Fibroblast of mammary gland (primary cell): ENCODE data around the gene FAM13A.

Experiments
- DNase-seq: peaks from one replicate; pipeline ENCODE4 v3.0.0-alpha.2; 2010; ENCODE audit warnings: low read depth
- H3K4me3 ChIP-seq: 2 replicates; pipeline ENCODE4 v1.5.1; 2011; ENCODE audit warnings: low read depth, mild to moderate bottlenecking, low read length, moderate library complexity; ENCODE audit not compliant: control insufficient read depth
- TF ChIP-seq, protein P1 (sequence below): conservative IDR thresholded peaks from 2 replicates; pipeline ENCODE4 v1.5.1; 2011; ENCODE audit warnings: low read depth, low read length, inconsistent platforms; ENCODE audit not compliant: control insufficient read depth, insufficient read depth

The FAM13A gene

DNA sequence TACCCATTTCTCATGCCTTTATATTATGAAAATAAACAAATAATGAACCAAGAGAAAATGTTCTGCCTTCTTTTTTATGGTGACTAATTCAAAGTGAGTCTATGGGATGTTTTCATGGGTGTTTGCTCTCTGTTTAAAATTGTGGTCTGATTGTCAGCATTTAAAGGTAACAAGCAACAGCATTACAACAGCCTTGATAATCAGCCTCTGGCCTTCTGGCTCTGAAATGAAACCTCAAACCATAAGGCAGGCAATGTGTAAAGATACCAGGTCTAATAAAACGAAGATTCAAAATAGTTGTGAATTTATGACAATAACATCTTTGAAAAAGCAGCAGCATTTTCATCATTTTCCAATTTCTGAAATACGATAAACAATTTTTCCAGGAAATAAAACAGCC, 63.7 kb downstream of the FAM13A start:
- TF ChIP-seq, protein P1, sequence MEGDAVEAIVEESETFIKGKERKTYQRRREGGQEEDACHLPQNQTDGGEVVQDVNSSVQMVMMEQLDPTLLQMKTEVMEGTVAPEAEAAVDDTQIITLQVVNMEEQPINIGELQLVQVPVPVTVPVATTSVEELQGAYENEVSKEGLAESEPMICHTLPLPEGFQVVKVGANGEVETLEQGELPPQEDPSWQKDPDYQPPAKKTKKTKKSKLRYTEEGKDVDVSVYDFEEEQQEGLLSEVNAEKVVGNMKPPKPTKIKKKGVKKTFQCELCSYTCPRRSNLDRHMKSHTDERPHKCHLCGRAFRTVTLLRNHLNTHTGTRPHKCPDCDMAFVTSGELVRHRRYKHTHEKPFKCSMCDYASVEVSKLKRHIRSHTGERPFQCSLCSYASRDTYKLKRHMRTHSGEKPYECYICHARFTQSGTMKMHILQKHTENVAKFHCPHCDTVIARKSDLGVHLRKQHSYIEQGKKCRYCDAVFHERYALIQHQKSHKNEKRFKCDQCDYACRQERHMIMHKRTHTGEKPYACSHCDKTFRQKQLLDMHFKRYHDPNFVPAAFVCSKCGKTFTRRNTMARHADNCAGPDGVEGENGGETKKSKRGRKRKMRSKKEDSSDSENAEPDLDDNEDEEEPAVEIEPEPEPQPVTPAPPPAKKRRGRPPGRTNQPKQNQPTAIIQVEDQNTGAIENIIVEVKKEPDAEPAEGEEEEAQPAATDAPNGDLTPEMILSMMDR: no peak
- no peak overlapping the region for H3K4me3 ChIP-seq

DNA sequence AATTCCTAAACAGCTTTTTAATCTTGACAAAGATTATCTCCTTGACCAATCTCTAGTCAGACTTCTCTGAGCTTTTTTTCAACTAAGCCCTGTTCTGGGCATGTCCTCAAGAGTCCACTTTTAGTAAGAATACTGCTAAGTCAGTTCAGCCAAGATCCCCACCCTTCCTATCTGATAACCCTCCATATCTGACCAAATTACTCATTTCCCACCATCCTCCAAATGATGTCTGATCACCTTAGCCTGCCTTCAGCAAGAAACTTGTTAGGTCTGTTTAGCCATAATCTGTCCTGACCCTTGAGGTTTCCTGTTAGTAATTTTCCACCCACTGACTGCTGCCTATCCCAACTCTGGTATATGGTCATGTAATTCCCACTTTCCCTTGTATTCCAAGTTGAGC, 65.2 kb downstream of the FAM13A start:
- H3K4me3 ChIP-seq: no peak overlapping the region
- TF ChIP-seq, protein P1: no peak
- DNase-seq: peak; percentile 7

More for the DNA sequence above, 63.7 kb downstream of the FAM13A start:
- DNase-seq: no peak

DNA sequence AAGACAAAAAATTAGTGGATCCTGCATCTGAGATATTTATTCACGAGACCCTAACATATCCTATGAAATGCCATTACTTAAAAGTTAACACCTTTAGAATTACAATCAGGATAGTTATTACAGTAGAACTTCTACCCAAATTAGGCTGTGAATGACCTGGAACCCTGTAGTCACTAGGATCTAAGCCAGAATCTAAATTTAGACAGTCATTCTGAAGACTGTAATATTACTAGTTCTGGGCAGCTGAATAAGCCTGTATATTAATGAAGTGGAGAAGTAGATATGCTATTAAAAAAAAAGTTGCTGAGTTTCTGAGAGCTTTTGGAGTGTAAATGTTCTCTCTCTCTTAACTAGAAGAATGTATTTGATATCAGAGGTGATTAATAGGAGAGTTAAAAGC, 67.0 kb downstream of the FAM13A start:
- TF ChIP-seq, protein P1: no peak
- DNase-seq: no peak

DNA sequence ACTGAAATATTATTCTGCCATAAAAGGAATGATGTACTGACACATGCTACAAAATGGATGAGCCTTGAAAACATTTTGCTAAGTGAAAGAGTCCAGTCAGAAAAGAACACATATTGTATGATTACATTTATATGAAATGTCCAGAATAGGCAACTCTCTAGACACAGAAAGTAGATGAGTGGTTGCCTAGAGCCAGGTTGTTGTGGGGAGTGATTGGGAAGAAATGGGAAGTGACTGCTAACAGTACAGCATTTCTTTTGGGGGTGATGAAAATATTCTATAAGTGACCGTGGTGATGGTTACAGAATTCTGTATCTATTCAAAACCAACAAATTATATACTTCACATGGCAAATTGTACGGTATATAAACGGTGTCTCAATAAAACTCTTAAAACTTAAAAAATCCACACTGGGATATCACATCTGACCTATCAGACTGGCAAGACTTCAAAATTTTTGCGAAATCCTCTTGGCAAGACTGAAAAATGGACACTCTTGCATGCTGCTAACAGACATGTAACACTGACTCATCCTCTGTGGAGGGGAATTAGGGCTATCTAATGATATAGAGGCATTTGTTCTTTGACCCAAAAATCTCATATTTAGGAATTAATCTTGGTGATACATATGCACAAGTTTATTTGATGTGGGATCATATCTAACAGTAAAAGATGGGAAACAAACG, 71.8 kb downstream of the FAM13A start:
- peak; percentile 95 for DNase-seq
- TF ChIP-seq, protein P1: no peak
- no peak overlapping the region for H3K4me3 ChIP-seq

More for the DNA sequence above, 67.0 kb downstream of the FAM13A start:
- H3K4me3 ChIP-seq: no peak overlapping the region

DNA sequence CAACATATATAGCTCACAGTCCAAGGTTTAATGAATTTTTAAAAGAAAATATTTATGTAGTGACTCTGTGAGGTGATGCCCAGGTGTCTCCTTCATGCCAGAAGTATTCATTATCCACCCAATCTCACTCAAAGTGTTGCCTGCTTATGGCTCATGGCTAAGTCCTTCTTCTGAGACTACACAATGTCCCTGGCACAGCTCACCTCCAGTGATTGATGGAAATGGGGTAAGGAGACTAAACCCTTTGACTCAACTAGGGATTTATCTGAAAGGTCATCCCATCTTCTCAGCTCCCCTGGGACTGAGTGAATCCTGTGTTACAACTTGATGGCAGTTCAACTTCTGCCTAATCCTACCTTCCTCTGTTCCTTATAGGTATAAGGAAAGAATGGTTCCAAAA, 74.2 kb downstream of the FAM13A start:
- TF ChIP-seq, protein P1: no peak
- no peak for DNase-seq
- no peak overlapping the region for H3K4me3 ChIP-seq

DNA sequence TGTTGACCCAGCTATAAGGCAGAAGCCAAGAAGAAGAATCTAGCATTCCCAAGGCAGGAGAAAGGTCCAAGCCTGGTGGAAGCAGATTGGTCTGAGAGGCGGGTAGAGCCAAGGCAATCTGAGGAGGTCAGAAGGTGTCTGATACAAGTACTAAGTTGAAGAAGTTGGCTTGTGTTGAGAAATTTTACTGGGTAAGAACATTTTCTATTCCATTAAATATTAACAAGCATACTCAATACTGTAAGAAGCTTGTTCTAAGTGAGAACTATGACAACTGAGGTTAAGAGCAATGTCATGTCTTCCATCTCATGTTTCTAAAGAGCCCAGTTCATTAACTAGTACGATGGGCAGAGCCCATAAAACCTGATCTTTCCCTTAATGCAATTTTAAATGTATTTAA, 75.0 kb downstream of the FAM13A start:
- TF ChIP-seq, protein P1: no peak
- no peak overlapping the region for H3K4me3 ChIP-seq
- DNase-seq: no peak
